Activated effector memory CD4-positive, alpha-beta T cell treated with anti-CD3 and anti-CD28 coated beads, Interleukin-2, amount 50 U/mL, for 16 hours (primary cell): ENCODE measurements around the gene LSR.

ENCODE experiments used
- DNase-seq: peaks from one replicate; pipeline ENCODE4 v3.0.0-alpha.2; 2020

LSR gene

GRCh38 chr19:35306473-35307246, 57.9 kb downstream of the LSR start:
- no peak for DNase-seq

DNA sequence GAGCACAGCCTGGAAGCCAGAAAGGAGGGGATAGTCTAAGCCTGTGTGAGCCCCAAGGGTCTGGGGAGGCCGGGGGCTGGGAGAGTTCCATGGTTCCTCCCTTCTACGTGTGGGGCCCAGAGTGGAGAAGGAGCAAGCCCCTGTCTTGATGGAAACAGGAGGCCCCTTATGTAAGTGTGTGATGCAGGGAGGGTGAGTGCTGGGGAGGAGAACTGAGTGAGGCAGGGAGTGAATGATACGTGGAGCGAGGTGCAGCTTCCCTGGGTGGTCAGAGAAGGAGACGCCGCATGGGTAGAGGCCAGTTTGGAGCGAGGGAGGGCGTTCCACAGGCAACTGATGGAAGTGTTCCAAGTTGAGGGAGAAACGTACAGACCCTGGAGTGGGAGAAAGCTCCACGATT, 59.1 kb downstream of the LSR start:
- no peak for DNase-seq

DNA sequence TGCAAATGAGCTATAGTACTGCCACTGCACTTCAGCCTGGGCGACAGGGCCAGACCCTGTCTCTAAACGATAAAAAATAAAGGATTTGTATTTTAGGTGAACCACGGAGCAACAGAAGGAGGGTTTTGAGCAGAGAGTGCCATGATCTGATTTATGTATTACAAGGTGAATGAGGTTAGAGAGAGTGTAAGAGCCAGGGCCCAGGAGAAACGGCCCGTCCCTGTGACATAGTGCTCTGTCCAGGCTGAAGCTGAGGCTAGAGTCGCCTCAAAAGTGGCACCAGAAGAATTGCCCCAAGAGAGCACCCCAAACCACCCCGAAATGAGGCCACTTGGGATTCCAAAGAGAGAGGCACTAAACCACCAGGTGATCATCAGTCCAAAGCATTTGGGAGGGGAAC, 60.1 kb downstream of the LSR start:
- no peak for DNase-seq

DNA sequence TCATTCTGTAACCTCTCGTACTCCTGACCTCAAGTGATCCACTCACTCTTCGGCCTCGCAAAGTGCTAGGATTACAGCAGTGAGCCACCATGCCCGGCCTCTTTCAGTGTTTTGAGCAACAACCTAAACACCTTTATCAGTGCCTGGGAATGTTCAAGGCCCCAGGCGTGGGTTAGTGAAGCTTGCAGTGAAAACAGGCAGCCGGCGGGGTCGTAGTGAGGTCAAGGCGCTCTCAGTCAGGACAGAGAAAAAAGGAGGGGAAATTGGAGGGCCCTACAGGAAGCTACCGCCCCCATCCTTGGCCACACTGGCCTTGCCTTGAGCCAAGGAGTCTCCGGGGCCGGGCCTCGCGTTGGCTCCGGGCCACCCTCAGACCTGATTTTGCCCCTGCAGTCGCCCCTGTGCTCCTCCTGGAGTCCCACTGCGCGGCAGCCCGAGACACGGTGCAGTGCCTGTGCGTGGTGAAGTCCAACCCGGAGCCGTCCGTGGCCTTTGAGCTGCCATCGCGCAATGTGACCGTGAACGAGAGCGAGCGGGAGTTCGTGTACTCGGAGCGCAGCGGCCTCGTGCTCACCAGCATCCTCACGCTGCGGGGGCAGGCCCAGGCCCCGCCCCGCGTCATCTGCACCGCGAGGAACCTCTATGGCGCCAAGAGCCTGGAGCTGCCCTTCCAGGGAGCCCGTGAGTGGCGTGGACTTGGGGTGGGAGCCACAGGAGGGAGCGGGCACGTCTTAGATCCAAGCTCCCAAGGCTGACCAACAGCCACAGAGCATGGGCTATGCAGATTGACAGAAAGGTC, 60.9 kb downstream of the LSR start:
- no peak for DNase-seq

GRCh38 chr19:35310331-35310730, 61.5 kb downstream of the LSR start:
- no peak for DNase-seq

DNA sequence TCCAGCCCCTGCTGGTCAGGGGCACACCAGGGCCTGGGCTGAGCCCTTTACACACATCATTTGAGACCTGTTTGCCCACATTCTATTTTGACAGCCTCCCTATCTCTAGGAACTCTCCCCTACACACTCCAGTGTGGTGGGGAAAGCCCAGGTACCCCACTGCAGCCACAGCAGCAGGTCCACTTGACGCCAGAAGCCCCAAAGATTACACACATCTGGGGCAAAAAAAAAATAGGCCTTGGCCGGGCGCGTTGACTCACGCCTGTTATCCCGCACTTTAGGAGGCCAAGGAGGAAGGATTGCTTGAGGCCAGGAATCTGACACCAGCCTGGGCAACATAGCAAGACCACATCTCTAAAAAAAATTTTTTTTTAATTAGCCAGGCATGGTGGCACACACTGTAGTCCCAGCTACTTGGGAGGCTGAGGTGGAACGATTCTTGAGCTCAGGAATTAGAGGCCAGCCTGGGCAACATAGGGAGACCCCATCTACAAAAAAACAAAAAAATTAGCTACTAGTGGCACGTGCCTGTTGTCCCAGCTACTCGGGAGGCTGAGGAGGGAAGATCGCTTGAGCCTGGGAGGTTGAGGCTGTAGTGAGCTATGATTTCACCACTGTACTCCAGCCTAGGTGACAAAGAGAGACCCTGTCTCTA, 62.1 kb downstream of the LSR start:
- DNase-seq = no peak

DNA sequence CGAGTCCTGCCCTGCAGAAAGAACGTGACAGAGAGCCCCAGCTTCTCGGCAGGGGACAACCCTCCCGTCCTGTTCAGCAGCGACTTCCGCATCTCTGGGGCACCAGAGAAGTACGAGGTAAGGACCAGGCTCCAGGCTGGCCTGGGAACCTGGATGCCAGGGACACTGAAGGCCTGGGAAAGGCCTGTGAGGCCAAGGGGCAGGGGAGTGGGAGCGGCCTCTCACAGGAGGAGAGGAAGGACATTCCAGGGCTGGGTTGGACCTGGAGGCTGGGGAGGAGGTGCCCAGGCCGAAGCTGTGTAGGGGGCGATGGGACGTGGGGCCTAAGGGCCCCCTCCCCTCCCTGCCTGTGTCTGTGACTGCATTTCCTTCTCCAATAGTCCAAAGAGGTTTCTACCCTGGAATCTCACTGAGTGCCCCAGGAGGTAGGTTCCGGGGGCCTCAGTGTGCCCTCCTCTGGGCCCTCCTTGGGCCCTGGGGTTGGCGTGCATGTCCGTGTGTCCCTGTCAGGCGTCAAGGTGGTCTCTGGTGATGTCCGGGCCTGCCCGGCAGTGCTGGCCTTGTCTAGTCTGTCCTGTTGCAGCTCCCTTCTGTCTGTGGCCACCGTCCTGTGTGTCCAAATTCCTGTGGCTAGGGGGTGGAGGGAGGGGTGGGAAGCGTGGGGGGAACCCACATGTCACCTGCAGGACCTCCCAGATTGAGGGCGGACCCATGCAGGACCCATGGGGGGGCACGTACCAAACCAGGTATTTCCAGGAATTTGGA, 63.3 kb downstream of the LSR start:
- DNase-seq = no peak

DNA sequence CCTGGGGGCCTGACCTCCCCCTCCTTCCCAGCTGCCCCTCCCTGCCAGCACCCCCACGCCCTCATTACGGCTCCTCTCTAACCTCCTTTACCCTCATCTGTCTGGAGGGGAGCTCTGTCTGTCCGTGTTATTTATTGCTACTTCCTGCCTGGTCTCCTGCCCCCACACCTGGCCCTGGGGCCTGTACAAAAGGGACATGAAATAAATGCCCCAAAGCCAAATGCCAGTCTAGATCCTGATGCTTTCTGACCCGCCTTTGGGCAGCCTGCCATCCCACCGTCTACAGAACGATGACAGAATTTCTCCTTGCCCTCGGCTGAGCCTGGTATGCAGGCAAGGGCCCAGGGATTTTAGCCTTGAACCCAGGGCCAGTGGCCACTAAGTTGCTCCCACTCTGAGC, 64.8 kb downstream of the LSR start:
- no peak for DNase-seq

GRCh38 chr19:35314031-35314430, 65.2 kb downstream of the LSR start:
- DNase-seq = no peak

DNA sequence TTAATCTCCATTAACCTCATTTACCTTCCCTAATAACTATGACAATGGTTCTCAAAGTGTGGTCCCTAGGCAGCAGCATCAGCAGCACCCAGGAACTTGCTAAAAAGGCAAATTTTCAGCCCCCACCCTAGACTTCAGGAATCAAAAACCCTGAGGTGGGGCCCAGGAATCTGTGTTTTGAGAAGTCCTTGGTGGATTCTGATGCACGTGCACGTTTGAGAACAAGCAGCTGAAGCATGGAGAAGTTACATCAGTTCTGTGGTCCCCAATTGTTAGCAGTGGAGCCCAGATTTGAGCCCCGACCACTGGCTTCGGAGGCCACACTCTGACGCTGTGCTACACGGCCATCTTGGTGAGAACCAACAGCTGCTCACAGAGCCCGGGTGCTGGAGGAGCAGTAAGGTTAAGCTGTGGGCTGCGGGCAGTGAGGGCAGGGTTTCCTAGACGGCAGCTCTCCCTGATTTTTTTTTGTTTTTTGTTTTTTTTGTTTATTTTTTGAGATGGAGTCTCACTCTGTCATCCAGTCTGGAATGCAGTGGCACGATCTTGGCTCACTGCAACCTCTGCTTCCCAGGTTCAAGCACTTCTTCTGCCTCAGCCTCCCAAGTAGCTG, 66.2 kb downstream of the LSR start:
- no peak for DNase-seq

DNA sequence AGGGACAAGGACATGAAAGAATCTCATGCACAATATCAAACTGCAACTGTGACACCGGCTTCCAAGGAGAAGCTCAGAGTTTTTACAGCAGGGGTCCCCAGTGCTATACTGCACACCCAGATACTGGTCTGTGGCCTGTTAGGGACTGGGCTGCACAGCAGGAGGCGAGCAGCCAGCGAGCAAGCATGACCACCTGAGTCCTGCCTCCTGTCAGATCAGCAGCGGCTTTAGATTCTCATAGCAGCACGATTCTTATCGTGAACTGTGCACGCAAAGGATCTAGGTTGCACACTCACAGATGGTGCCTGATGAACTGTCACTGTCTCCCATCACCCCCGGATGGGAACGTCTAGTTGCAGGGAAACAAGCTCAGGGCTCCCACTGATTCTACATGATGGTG, 67.1 kb downstream of the LSR start:
- DNase-seq = no peak

DNA sequence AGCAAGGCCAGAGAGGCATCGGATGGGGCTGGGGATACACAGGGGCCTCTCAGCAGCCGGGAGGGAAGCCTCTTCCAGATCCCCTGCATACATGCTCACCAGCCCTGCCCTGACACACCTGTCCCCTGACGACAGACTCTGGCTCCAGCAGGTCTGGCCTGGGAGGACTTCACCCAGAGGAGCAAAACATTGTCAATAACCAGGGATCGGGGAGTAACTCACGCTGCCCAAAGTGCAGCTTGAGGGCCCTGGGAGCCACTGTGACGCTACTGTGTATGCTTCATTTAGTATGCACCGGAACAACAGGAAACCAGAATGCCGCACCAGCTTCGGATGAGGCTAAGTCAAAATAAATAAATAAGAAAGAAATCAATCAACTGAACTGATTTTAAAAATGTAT, 67.8 kb downstream of the LSR start:
- DNase-seq = no peak
